ENCODE data around the gene PLA2G12B.
"Not testable (repeated sequence)": the region's sequence is repeated elsewhere in the genome, so short reads cannot be mapped to it uniquely, and the experiment has no call there.

DNA sequence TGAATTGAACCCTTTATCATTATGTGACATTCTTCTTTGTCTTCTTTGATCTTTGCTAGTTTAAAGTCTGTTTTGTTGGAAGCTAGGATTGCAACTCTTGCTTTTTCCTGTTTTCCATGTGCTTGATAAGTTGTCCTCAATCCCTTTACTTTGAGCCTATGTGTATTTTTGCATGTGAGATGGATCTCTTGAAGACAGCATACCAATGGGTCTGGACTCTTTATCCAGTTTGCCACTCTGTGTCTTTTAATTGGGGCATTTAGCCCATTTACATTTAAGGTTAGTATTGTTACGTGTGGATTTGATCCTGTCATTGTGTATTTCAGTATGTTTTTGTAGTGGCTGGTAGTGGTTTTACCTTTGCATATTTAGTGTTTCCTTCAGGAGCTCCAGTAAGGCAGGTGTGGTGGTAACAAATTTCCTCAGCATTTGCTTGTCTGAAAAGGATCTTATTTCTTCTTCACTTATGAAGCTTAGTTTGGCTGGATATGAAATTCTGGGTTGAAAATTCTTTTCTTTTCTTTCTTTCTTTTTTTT is 33.4 kb downstream of the PLA2G12B start:
- TF ChIP-seq, protein P1, sequence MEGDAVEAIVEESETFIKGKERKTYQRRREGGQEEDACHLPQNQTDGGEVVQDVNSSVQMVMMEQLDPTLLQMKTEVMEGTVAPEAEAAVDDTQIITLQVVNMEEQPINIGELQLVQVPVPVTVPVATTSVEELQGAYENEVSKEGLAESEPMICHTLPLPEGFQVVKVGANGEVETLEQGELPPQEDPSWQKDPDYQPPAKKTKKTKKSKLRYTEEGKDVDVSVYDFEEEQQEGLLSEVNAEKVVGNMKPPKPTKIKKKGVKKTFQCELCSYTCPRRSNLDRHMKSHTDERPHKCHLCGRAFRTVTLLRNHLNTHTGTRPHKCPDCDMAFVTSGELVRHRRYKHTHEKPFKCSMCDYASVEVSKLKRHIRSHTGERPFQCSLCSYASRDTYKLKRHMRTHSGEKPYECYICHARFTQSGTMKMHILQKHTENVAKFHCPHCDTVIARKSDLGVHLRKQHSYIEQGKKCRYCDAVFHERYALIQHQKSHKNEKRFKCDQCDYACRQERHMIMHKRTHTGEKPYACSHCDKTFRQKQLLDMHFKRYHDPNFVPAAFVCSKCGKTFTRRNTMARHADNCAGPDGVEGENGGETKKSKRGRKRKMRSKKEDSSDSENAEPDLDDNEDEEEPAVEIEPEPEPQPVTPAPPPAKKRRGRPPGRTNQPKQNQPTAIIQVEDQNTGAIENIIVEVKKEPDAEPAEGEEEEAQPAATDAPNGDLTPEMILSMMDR (conservative IDR thresholded peaks at IDR 0.05; ENCODE audit: low read depth in 2 of 2), result not testable (repeated sequence)
- TF ChIP-seq EZH2 (IDR thresholded peaks at IDR 0.05; ENCODE audit: low read depth, unreplicated experiment); REST (IDR thresholded peaks at IDR 0.05; ENCODE audit: unreplicated experiment); CREB1 (CRISPR knock-in tag; IDR thresholded peaks at IDR 0.05; ENCODE audit: low read depth): not testable (repeated sequence)
